GM12878 (cell line): ENCODE data around the gene CDC42SE1. TPM values are rescaled to one million over a fixed set of nuclear protein-coding genes. Genes with fewer than 3 reads are reported as not detected.

Experiments
- FOXK2 ChIP-seq: fragments of 450-650 bp; IDR thresholded peaks from 2 replicates; pipeline ENCODE4 v1.6.1; 2017; ENCODE audit warnings: mild to moderate bottlenecking, moderate library complexity
- FOXM1 ChIP-seq: IDR thresholded peaks from 2 replicates; pipeline ENCODE4 v1.6.1; 2012; ENCODE audit warnings: low read depth, mild to moderate bottlenecking, inconsistent platforms, low read length, moderate library complexity
- HSF1 ChIP-seq: fragments of 150-350 bp; IDR thresholded peaks from 2 replicates; pipeline ENCODE4 v1.6.1; 2014; ENCODE audit warnings: mild to moderate bottlenecking, low read depth, low read length
- KDM1A ChIP-seq: fragments of 200-600 bp; sonication (generic); IDR thresholded peaks from 2 replicates; pipeline ENCODE4 v1.6.1; 2016; ENCODE audit warnings: borderline replicate concordance
- KLF5 ChIP-seq: fragments of 450-650 bp; IDR thresholded peaks from 2 replicates; pipeline ENCODE4 v1.6.1; 2014; ENCODE audit warnings: mild to moderate bottlenecking; ENCODE audit not compliant: partially characterized antibody
- LARP7 ChIP-seq: fragments of 450-650 bp; IDR thresholded peaks from 2 replicates; pipeline ENCODE4 v1.6.1; 2017; ENCODE audit warnings: mild to moderate bottlenecking
- NBN ChIP-seq: fragments of 450-650 bp; IDR thresholded peaks from 2 replicates; pipeline ENCODE4 v1.6.1; 2016
- RAD51 ChIP-seq: fragments of 450-650 bp; IDR thresholded peaks from 2 replicates; pipeline ENCODE4 v1.6.1; 2016; ENCODE audit warnings: moderate library complexity, mild to moderate bottlenecking, inconsistent platforms
- SMAD1 ChIP-seq: fragments of 450-650 bp; IDR thresholded peaks from 2 replicates; pipeline ENCODE4 v1.6.1; 2018; ENCODE audit warnings: mild to moderate bottlenecking, low read depth; ENCODE audit not compliant: partially characterized antibody
- SREBF1 ChIP-seq: IDR thresholded peaks from 2 replicates; pipeline ENCODE4 v1.6.1; 2012; ENCODE audit warnings: mild to moderate bottlenecking, low read length
- STAT1 ChIP-seq: fragments of 450-650 bp; conservative IDR thresholded peaks from 2 replicates; pipeline ENCODE4 v1.6.1; 2014; ENCODE audit warnings: antibody characterized with exemption, mild to moderate bottlenecking
- TCF7 ChIP-seq: IDR thresholded peaks from 2 replicates; pipeline ENCODE4 v1.6.1; 2014; ENCODE audit warnings: antibody characterized with exemption, borderline replicate concordance
- ZNF217 ChIP-seq: fragments of 450-650 bp; IDR thresholded peaks from 2 replicates; pipeline ENCODE4 v1.6.1; 2017; ENCODE audit warnings: antibody characterized with exemption, mild to moderate bottlenecking
- polyA plus RNA-seq, 11 experiments: library from polyadenylated mRNA; depleted of rRNA in 4 of 11; unstranded in 6 of 11; stranded (reverse) in 5 of 11; fragments of >200 nt; fragmentation: Nextera tagmentation in 4 of 11; fragmentation: Illumina TruSeq in 1 of 11; extraction: Ambion mirVana in 4 of 11; extraction: Trizol in 1 of 11; gene quantifications; 1 replicate in 1 of 11; 2 replicates in 10 of 11; pipeline versions ENCODE4 v1.2.1 to v1.2.3, GENCODE V29; 2011 to 2016; ENCODE audit warnings: inconsistent platforms in 2 of 11, missing spikeins in 2 of 11, low read depth in 1 of 11
- total RNA-seq, 4 experiments: library from RNA; depleted of rRNA in 3 of 4; stranded (reverse); fragments of >200 nt in 3 of 4; fragmentation: Illumina TruSeq in 1 of 4; extraction: Trizol in 1 of 4; gene quantifications; 2 replicates each; pipeline versions ENCODE4 v1.2.1 to v1.2.3, GENCODE V29; 2013 to 2021
- TF ChIP-seq, protein P1 (sequence below): fragments of 450-650 bp; IDR thresholded peaks from 2 replicates; pipeline ENCODE4 v1.6.1; 2016; ENCODE audit warnings: mild to moderate bottlenecking, moderate library complexity, borderline replicate concordance
- TF ChIP-seq, protein P2 (sequence below): fragments of 450-650 bp; formaldehyde crosslinking; IDR thresholded peaks from 2 replicates; pipeline ENCODE4 v1.4.0; 2022; ENCODE audit warnings: mild to moderate bottlenecking, moderate library complexity
- TF ChIP-seq, protein P3 (sequence below): fragments of 450-650 bp; IDR thresholded peaks from 2 replicates; pipeline ENCODE4 v1.6.1; 2017; ENCODE audit warnings: antibody characterized with exemption, mild to moderate bottlenecking, moderate library complexity
- TF ChIP-seq, protein P4 (sequence below): fragments of 450-650 bp; IDR thresholded peaks from 2 replicates; pipeline ENCODE4 v1.6.1; 2017; ENCODE audit warnings: borderline replicate concordance

The CDC42SE1 gene
- total and polyA plus RNA-seq, 10 of the 15 experiments (the other 5 are each of a cell fraction or from before 2014, with no cell fraction given) = 35.7 to 112 (median 74.3) TPM

GRCh38 chr1:151059109-151060006, at the start of gene CDC42SE1 (continued):
- TF ChIP-seq HSF1 (no peak), RAD51 (no peak), FOXK2 (no peak), LARP7 (peak; percentile 92), SMAD1 (no peak), FOXM1 (no peak), NBN (peak; percentile 66), STAT1 (no peak), ZNF217 (0 out of 2 replicates have a peak, but pooled peaks have one; percentile 20), TCF7 (no peak), SREBF1 (no peak), KLF5 (peak; percentile 49), KDM1A (no peak)
- TF ChIP-seq, protein P1, sequence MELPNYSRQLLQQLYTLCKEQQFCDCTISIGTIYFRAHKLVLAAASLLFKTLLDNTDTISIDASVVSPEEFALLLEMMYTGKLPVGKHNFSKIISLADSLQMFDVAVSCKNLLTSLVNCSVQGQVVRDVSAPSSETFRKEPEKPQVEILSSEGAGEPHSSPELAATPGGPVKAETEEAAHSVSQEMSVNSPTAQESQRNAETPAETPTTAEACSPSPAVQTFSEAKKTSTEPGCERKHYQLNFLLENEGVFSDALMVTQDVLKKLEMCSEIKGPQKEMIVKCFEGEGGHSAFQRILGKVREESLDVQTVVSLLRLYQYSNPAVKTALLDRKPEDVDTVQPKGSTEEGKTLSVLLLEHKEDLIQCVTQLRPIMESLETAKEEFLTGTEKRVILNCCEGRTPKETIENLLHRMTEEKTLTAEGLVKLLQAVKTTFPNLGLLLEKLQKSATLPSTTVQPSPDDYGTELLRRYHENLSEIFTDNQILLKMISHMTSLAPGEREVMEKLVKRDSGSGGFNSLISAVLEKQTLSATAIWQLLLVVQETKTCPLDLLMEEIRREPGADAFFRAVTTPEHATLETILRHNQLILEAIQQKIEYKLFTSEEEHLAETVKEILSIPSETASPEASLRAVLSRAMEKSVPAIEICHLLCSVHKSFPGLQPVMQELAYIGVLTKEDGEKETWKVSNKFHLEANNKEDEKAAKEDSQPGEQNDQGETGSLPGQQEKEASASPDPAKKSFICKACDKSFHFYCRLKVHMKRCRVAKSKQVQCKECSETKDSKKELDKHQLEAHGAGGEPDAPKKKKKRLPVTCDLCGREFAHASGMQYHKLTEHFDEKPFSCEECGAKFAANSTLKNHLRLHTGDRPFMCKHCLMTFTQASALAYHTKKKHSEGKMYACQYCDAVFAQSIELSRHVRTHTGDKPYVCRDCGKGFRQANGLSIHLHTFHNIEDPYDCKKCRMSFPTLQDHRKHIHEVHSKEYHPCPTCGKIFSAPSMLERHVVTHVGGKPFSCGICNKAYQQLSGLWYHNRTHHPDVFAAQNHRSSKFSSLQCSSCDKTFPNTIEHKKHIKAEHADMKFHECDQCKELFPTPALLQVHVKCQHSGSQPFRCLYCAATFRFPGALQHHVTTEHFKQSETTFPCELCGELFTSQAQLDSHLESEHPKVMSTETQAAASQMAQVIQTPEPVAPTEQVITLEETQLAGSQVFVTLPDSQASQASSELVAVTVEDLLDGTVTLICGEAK = peak; percentile 88
- TF ChIP-seq, protein P2, sequence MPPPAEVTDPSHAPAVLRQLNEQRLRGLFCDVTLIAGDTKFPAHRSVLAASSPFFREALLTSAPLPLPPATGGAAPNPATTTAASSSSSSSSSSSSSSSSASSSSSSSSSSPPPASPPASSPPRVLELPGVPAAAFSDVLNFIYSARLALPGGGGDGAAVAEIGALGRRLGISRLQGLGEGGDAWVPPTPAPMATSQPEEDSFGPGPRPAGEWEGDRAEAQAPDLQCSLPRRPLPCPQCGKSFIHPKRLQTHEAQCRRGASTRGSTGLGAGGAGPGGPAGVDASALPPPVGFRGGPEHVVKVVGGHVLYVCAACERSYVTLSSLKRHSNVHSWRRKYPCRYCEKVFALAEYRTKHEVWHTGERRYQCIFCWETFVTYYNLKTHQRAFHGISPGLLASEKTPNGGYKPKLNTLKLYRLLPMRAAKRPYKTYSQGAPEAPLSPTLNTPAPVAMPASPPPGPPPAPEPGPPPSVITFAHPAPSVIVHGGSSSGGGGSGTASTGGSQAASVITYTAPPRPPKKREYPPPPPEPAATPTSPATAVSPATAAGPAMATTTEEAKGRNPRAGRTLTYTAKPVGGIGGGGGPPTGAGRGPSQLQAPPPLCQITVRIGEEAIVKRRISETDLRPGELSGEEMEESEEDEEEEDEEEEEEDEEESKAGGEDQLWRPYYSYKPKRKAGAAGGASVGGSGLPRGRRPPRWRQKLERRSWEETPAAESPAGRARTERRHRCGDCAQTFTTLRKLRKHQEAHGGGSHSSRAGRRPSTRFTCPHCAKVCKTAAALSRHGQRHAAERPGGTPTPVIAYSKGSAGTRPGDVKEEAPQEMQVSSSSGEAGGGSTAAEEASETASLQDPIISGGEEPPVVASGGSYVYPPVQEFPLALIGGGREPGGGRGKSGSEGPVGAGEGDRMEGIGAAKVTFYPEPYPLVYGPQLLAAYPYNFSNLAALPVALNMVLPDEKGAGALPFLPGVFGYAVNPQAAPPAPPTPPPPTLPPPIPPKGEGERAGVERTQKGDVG = no peak
- TF ChIP-seq, protein P3, sequence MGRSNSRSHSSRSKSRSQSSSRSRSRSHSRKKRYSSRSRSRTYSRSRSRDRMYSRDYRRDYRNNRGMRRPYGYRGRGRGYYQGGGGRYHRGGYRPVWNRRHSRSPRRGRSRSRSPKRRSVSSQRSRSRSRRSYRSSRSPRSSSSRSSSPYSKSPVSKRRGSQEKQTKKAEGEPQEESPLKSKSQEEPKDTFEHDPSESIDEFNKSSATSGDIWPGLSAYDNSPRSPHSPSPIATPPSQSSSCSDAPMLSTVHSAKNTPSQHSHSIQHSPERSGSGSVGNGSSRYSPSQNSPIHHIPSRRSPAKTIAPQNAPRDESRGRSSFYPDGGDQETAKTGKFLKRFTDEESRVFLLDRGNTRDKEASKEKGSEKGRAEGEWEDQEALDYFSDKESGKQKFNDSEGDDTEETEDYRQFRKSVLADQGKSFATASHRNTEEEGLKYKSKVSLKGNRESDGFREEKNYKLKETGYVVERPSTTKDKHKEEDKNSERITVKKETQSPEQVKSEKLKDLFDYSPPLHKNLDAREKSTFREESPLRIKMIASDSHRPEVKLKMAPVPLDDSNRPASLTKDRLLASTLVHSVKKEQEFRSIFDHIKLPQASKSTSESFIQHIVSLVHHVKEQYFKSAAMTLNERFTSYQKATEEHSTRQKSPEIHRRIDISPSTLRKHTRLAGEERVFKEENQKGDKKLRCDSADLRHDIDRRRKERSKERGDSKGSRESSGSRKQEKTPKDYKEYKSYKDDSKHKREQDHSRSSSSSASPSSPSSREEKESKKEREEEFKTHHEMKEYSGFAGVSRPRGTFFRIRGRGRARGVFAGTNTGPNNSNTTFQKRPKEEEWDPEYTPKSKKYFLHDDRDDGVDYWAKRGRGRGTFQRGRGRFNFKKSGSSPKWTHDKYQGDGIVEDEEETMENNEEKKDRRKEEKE = no peak
- TF ChIP-seq, protein P4, sequence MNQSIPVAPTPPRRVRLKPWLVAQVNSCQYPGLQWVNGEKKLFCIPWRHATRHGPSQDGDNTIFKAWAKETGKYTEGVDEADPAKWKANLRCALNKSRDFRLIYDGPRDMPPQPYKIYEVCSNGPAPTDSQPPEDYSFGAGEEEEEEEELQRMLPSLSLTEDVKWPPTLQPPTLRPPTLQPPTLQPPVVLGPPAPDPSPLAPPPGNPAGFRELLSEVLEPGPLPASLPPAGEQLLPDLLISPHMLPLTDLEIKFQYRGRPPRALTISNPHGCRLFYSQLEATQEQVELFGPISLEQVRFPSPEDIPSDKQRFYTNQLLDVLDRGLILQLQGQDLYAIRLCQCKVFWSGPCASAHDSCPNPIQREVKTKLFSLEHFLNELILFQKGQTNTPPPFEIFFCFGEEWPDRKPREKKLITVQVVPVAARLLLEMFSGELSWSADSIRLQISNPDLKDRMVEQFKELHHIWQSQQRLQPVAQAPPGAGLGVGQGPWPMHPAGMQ = no peak
